ENCODE data around the gene KDM4B.

Gene KDM4B

GRCh38 chr19:4967738-4968461, 1.0 kb upstream of the KDM4B start:
- H3K4me3 ChIP-seq (replicated peaks in 1 of 2; ENCODE audit: low read depth in 2 of 2, low read length in 2 of 2) = peak overlapping the region; percentile 37 to 44
- no peak for TF ChIP-seq CTCF (IDR thresholded peaks at IDR 0.05; ENCODE audit: low read depth, low read length)
- peak; percentile 36 to 40 for DNase-seq (ENCODE audit: low read depth in 2 of 2)

GRCh38 chr19:4969292-4969771, 419 bp downstream of the KDM4B start:
- no peak for TF ChIP-seq CTCF (IDR thresholded peaks at IDR 0.05; ENCODE audit: low read depth, low read length)

GRCh38 chr19:4969772-4970531, 1.0 kb downstream of the KDM4B start:
- no peak for TF ChIP-seq CTCF (IDR thresholded peaks at IDR 0.05; ENCODE audit: low read depth, low read length)
- H3K4me3 ChIP-seq (replicated peaks in 1 of 2; ENCODE audit: low read depth in 2 of 2, low read length in 2 of 2) = peak overlapping the region; percentile 74 to 79
- peak; percentile 32 to 36 for DNase-seq (ENCODE audit: low read depth in 2 of 2)

More at GRCh38 chr19:4969292-4969771, 419 bp downstream of the KDM4B start:
- H3K4me3 ChIP-seq (replicated peaks in 1 of 2; ENCODE audit: low read depth in 2 of 2, low read length in 2 of 2) = peak overlapping the region; percentile 74 to 79
- DNase-seq (ENCODE audit: low read depth in 2 of 2) = no peak

GRCh38 chr19:4970558-4971423, 1.9 kb downstream of the KDM4B start:
- peak overlapping the region; percentile 74 to 79 for H3K4me3 ChIP-seq (replicated peaks in 1 of 2; ENCODE audit: low read depth in 2 of 2, low read length in 2 of 2)
- DNase-seq (ENCODE audit: low read depth in 2 of 2) = peak; percentile 27 to 37
- TF ChIP-seq CTCF (IDR thresholded peaks at IDR 0.05; ENCODE audit: low read depth, low read length) = no peak

GRCh38 chr19:4971424-4971793, 2.5 kb downstream of the KDM4B start:
- DNase-seq (ENCODE audit: low read depth in 2 of 2) = peak; percentile 17 to 18
- no peak for TF ChIP-seq CTCF (IDR thresholded peaks at IDR 0.05; ENCODE audit: low read depth, low read length)
- peak overlapping the region; percentile 74 to 79 for H3K4me3 ChIP-seq (replicated peaks in 1 of 2; ENCODE audit: low read depth in 2 of 2, low read length in 2 of 2)

GRCh38 chr19:4971816-4972495, 3.0 kb downstream of the KDM4B start:
- no peak for DNase-seq (ENCODE audit: low read depth in 2 of 2)
- TF ChIP-seq CTCF (IDR thresholded peaks at IDR 0.05; ENCODE audit: low read depth, low read length) = no peak
- peak overlapping the region in 1 of 2 donors; percentile 79 for H3K4me3 ChIP-seq (replicated peaks in 1 of 2; ENCODE audit: low read depth in 2 of 2, low read length in 2 of 2)

All from cardiac fibroblast (primary cell).